ENCODE results near the gene USP34.

Gene USP34

DNA sequence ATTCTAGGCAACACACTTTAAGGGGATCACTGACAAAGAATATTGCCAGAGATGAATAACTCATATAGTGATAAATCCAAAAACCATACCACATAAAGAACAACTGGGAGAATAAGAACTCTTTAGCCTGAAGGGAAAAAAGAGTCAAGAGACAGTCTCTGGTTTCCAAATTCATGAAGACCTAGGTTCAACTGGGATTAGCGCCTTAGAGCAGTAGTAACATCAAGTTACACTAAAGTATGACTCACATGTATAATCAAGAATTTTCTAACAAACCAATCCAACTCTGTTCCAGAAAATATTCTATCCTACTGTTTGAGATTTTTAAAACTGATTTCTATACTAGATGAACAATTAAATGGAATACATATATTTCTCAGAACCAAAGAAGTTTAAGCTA is 93.8 kb downstream of the USP34 start:
- TF ChIP-seq CREB1 (IDR thresholded peaks at IDR 0.05; ENCODE audit: low read depth) (no peak), CEBPB (IDR thresholded peaks at IDR 0.05) (no peak), RAD21 (IDR thresholded peaks at IDR 0.05; ENCODE audit: low read depth) (no peak), ZBTB7A (IDR thresholded peaks at IDR 0.05; ENCODE audit: low read depth) (no peak), YY1 (IDR thresholded peaks at IDR 0.05; ENCODE audit: low read depth) (no peak), EP300 (IDR thresholded peaks at IDR 0.05; ENCODE audit: borderline replicate concordance) (no peak), TEAD4 (IDR thresholded peaks at IDR 0.05) (no peak), FOXM1 (IDR thresholded peaks at IDR 0.05; ENCODE audit: borderline replicate concordance, low read depth) (no peak), TAF1 (IDR thresholded peaks at IDR 0.05; ENCODE audit: low read depth) (no peak), TCF12 (IDR thresholded peaks at IDR 0.05; ENCODE audit: low read depth) (no peak), REST (IDR thresholded peaks at IDR 0.05; ENCODE audit: low read depth) (no peak), NFIC (IDR thresholded peaks at IDR 0.05) (no peak), EGR1 (IDR thresholded peaks at IDR 0.05) (no peak)
- TF ChIP-seq, protein P1, sequence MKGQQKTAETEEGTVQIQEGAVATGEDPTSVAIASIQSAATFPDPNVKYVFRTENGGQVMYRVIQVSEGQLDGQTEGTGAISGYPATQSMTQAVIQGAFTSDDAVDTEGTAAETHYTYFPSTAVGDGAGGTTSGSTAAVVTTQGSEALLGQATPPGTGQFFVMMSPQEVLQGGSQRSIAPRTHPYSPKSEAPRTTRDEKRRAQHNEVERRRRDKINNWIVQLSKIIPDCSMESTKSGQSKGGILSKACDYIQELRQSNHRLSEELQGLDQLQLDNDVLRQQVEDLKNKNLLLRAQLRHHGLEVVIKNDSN (IDR thresholded peaks at IDR 0.05) = no peak
- TF ChIP-seq, protein P2, sequence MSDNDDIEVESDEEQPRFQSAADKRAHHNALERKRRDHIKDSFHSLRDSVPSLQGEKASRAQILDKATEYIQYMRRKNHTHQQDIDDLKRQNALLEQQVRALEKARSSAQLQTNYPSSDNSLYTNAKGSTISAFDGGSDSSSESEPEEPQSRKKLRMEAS (IDR thresholded peaks at IDR 0.05) = no peak

DNA sequence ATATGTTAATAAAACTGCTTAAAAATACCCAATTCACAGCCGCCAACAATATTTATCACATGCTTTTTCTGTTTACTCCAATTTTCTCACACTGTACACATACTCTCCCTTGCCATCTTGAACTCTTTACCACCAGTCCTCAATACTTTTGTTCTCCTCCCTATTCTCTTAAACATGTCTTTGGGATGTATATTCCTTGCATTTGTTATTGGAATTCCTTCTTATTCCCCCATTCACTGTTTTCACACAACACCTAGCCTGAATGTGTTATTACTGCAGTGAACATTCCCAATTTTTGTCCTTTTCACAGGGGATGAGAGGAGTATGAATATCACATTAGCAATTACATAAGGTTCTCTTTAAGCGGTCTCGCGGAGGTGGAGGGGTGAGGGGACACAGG is 94.7 kb downstream of the USP34 start:
- no peak for TF ChIP-seq CREB1 (IDR thresholded peaks at IDR 0.05; ENCODE audit: low read depth)
- TF ChIP-seq, protein P2 (IDR thresholded peaks at IDR 0.05) = no peak
- TF ChIP-seq RAD21 (IDR thresholded peaks at IDR 0.05; ENCODE audit: low read depth) = no peak
- TF ChIP-seq TEAD4 (IDR thresholded peaks at IDR 0.05) = no peak
- TF ChIP-seq CEBPB (IDR thresholded peaks at IDR 0.05) = no peak
- no peak for TF ChIP-seq FOXM1 (IDR thresholded peaks at IDR 0.05; ENCODE audit: borderline replicate concordance, low read depth)

- TF ChIP-seq EP300 (IDR thresholded peaks at IDR 0.05; ENCODE audit: borderline replicate concordance) (no peak), FOXM1 (IDR thresholded peaks at IDR 0.05; ENCODE audit: borderline replicate concordance, low read depth) (no peak), YY1 (IDR thresholded peaks at IDR 0.05; ENCODE audit: low read depth) (no peak), ZBTB7A (IDR thresholded peaks at IDR 0.05; ENCODE audit: low read depth) (no peak), REST (IDR thresholded peaks at IDR 0.05; ENCODE audit: low read depth) (no peak), TAF1 (IDR thresholded peaks at IDR 0.05; ENCODE audit: low read depth) (no peak), TEAD4 (IDR thresholded peaks at IDR 0.05) (no peak), NFIC (IDR thresholded peaks at IDR 0.05) (no peak)
- TF ChIP-seq, protein P2 (IDR thresholded peaks at IDR 0.05) = no peak
These were observed 99.9 kb downstream of the USP34 start for GRCh38 chr2:61371027-61371426.

- TF ChIP-seq NFIC (IDR thresholded peaks at IDR 0.05) (no peak), RAD21 (IDR thresholded peaks at IDR 0.05; ENCODE audit: low read depth) (no peak), EGR1 (IDR thresholded peaks at IDR 0.05) (no peak), FOXM1 (IDR thresholded peaks at IDR 0.05; ENCODE audit: borderline replicate concordance, low read depth) (no peak), TAF1 (IDR thresholded peaks at IDR 0.05; ENCODE audit: low read depth) (no peak), CEBPB (IDR thresholded peaks at IDR 0.05) (no peak), CREB1 (IDR thresholded peaks at IDR 0.05; ENCODE audit: low read depth) (no peak), YY1 (IDR thresholded peaks at IDR 0.05; ENCODE audit: low read depth) (no peak), REST (IDR thresholded peaks at IDR 0.05; ENCODE audit: low read depth) (no peak), EP300 (IDR thresholded peaks at IDR 0.05; ENCODE audit: borderline replicate concordance) (no peak), TEAD4 (IDR thresholded peaks at IDR 0.05) (no peak), ZBTB7A (IDR thresholded peaks at IDR 0.05; ENCODE audit: low read depth) (no peak)
- TF ChIP-seq, protein P1 (IDR thresholded peaks at IDR 0.05) = no peak
These were observed 101.9 kb downstream of the USP34 start for GRCh38 chr2:61368687-61369665.

Data from Ishikawa (cell line).